GM19328 (cell line): ENCODE measurements around the gene CSTF2T.

Experiments used
- ATAC-seq: cut with Tn5 transposase; IDR thresholded peaks from one replicate; pipeline ENCODE4 v1.9.1; 2021; ENCODE audit warnings: mild to moderate bottlenecking, moderate library complexity; ENCODE audit not compliant: unreplicated experiment

Gene CSTF2T

DNA sequence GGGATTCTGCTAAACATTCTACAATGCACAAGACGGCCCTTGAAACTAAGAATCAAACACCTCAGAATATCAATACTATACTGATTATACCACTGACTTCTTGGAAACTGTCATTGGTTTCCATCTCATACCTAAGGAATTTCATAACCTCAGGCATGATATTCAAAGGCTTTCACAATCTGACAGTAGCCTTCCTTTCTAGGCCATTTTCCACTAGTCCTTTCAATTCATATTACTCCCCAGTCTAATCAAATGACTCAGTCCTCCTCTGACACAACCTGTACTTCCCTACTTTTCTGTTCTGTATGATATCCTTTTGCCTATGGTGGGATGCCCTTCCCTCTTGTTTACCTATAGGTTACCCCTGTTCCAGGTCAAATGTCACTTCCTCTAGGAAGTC is 48.3 kb downstream of the CSTF2T start:
- ATAC-seq = no peak

DNA sequence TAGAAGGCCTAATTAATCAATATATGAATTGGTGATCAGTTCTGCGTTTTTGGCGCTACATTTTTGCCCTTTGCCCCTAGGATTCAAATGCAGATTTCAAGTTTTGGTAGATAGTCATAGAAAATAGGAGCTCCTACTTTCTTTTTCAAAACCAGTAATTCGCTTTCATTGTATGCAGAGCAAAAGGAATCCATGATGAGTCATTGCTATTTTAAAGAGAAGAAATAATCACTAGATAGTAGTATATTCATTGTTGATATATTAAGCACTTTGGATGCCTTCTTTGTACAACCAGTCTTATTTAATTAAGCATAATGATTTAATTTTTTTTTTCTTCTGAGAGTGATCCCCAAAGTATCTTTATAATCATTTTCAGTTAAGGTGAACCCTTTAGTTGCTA is 50.3 kb downstream of the CSTF2T start:
- no peak for ATAC-seq
